Gastroesophageal sphincter (tissue), 3 donors: ENCODE data around the gene RBM19.

Experiments
- CTCF ChIP-seq, 4 experiments: fragments of 200-600 bp in 2 of 4; fragments of 450-650 bp in 2 of 4; sonication (generic) in 1 of 4; IDR thresholded peaks; one replicate each; pipeline ENCODE4 v1.5.1; 2017 to 2019; ENCODE audit warnings: antibody characterized with exemption in 4 of 4, mild to moderate bottlenecking in 2 of 4, moderate library complexity in 2 of 4
- EP300 ChIP-seq: sonication (generic); formaldehyde crosslinking; IDR thresholded peaks from one replicate; pipeline ENCODE4 v1.6.1; 2017; ENCODE audit warnings: antibody characterized with exemption, mild to moderate bottlenecking
- POLR2A ChIP-seq, 2 donors: fragments of 450-650 bp; IDR thresholded peaks; one replicate each; pipeline ENCODE4 v1.6.1; 2017; ENCODE audit warnings: antibody characterized with exemption in 2 of 2, mild to moderate bottlenecking in 2 of 2, moderate library complexity in 1 of 2

GRCh38 chr12:113933201-113933786, 32.8 kb downstream of the RBM19 start:
- TF ChIP-seq POLR2A (IDR thresholded peaks at IDR 0.05): no peak
- TF ChIP-seq EP300: no peak
- TF ChIP-seq CTCF (IDR thresholded peaks at IDR 0.05): no peak
